Measurements from ENCODE around the gene PTMA.

- TF ChIP-seq CTCF (conservative IDR thresholded peaks at IDR 0.05) (no peak), EZH2 (IDR thresholded peaks at IDR 0.05; ENCODE audit: low read depth) (no peak)
These were observed 17.0 kb upstream of the PTMA start for GRCh38 chr2:231691251-231691772.
